Fibroblast of lung (primary cell): ENCODE data around the gene CFAP107. TPM values are rescaled to one million over a fixed set of nuclear protein-coding genes. Genes with fewer than 3 reads are reported as not detected.
"Not testable (repeated sequence)": the region's sequence is repeated elsewhere in the genome, so short reads cannot be mapped to it uniquely, and the experiment has no call there.

Experiments
- DNase-seq, 2 donors: peaks; one replicate each; pipeline versions ENCODE4 v3.0.0 to v3.0.0-alpha.2; 2010; ENCODE audit warnings: low read depth in 2 of 2
- H2AFZ ChIP-seq: 2 replicates; pipeline ENCODE4 v1.5.1; 2012; ENCODE audit warnings: low read length, control low read depth, inconsistent platforms
- H3K27ac ChIP-seq: 2 replicates; pipeline ENCODE4 v1.5.1; 2011; ENCODE audit warnings: low read length, control low read depth; ENCODE audit not compliant: insufficient read depth
- H3K27me3 ChIP-seq: 2 replicates; pipeline ENCODE4 v1.5.1; 2011; ENCODE audit warnings: mild to moderate bottlenecking, low read length; ENCODE audit not compliant: control insufficient read depth, insufficient read depth
- H3K36me3 ChIP-seq: 2 replicates; pipeline ENCODE4 v1.5.1; 2011; ENCODE audit warnings: low read length; ENCODE audit not compliant: control insufficient read depth, insufficient read depth
- H3K4me1 ChIP-seq: 2 replicates; pipeline ENCODE4 v1.5.1; 2011; ENCODE audit warnings: low read length; ENCODE audit not compliant: control insufficient read depth, insufficient read depth; ENCODE audit errors: extremely low read depth
- H3K4me2 ChIP-seq: 2 replicates; pipeline ENCODE4 v1.5.1; 2011; ENCODE audit warnings: low read length, control low read depth; ENCODE audit not compliant: insufficient read depth; ENCODE audit errors: extremely low read depth
- H3K4me3 ChIP-seq, 4 experiments: fragments of 200-600 bp in 1 of 4; sonication (generic) in 1 of 4; replicated peaks in 1 of 4; 2 replicates each; pipeline ENCODE4 v1.5.1; 2011 to 2016; ENCODE audit warnings: low read length in 4 of 4, low read depth in 3 of 4, mild to moderate bottlenecking in 3 of 4, control low read depth in 2 of 4, inconsistent platforms in 1 of 4, mixed read lengths in 1 of 4; ENCODE audit not compliant: insufficient read depth in 1 of 4; ENCODE audit errors: control extremely low read depth in 1 of 4
- H3K79me2 ChIP-seq: 2 replicates; pipeline ENCODE4 v1.5.1; 2012; ENCODE audit warnings: mild to moderate bottlenecking, low read length, inconsistent platforms; ENCODE audit not compliant: control insufficient read depth, insufficient read depth
- H3K9ac ChIP-seq: 2 replicates; pipeline ENCODE4 v1.5.1; 2011; ENCODE audit warnings: mild to moderate bottlenecking, low read length, control low read depth; ENCODE audit not compliant: insufficient read depth
- H3K9me3 ChIP-seq: 2 replicates; pipeline ENCODE4 v1.5.1; 2012; ENCODE audit warnings: low read depth, low read length; ENCODE audit not compliant: control insufficient read depth, insufficient read depth
- H4K20me1 ChIP-seq: 2 replicates; pipeline ENCODE4 v1.5.1; 2011; ENCODE audit warnings: low read length; ENCODE audit not compliant: control insufficient read depth, insufficient read depth; ENCODE audit errors: extremely low read depth
- EZH2 ChIP-seq: IDR thresholded peaks from 2 replicates; pipeline ENCODE4 v1.5.1; 2012; ENCODE audit warnings: low read length, control low read depth, mild to moderate bottlenecking; ENCODE audit errors: missing control alignments
- polyA plus RNA-seq, 2 donors: library from polyadenylated mRNA; depleted of rRNA in 1 of 2; stranded (reverse) in 1 of 2; unstranded in 1 of 2; fragments of >200 nt; gene quantifications; 2 replicates each; pipeline ENCODE4 v1.2.1, GENCODE V29; 2011 to 2012; ENCODE audit warnings: missing spikeins in 1 of 2
- total RNA-seq: library from RNA; depleted of rRNA; stranded (reverse); fragments of >200 nt; gene quantifications from 2 replicates; pipeline ENCODE4 v1.2.1, GENCODE V29; 2014
- TF ChIP-seq, protein P1 (sequence below), 2 donors: IDR thresholded peaks in 1 of 2; conservative IDR thresholded peaks in 1 of 2; 1 replicate in 1 of 2; 2 replicates in 1 of 2; pipeline ENCODE4 v1.5.1; 2011 to 2012; ENCODE audit warnings: low read length in 2 of 2, control low read depth in 1 of 2, inconsistent platforms in 1 of 2, low read depth in 1 of 2, mild to moderate bottlenecking in 1 of 2

CFAP107 gene
- total and polyA plus RNA-seq, 2 donors (not counting 1 experiment from before 2014, with no cell fraction given): not detected

DNA sequence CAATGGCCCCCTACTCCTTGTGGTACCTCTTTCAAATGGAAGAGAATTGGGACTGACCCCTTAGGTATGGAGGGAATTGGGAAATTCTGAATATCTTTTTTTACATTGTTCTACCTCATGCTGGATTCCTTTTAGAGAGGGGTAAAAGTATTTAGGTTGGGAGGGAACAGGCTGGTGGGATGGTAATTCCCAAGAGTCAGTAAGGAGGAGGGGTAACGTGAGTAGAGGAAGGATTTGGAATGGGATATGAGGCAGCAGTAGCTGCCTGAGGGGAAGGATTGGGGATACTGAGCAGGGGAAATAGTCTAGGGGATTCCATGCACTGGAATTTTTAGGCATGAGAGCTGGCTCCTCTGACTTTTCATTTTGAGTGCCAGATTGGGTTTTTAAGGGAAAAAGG lies 33.9 kb upstream of the CFAP107 start:
- DNase-seq: no peak
- Histone ChIP-seq H3K79me2 (no peaks in the 10 kb centered on the region), H3K4me2 (no peak overlapping the region), H4K20me1 (no peaks in the 10 kb centered on the region), H3K4me1 (no peaks in the 10 kb centered on the region), H3K27me3 (no peaks in the 10 kb centered on the region), H3K9ac (no peak overlapping the region), H2AFZ (no peak overlapping the region), H3K9me3 (no peaks in the 10 kb centered on the region), H3K36me3 (no peaks in the 10 kb centered on the region), H3K4me3 (no peak overlapping the region), H3K27ac (no peak overlapping the region)
- TF ChIP-seq EZH2: no peak
- TF ChIP-seq, protein P1, sequence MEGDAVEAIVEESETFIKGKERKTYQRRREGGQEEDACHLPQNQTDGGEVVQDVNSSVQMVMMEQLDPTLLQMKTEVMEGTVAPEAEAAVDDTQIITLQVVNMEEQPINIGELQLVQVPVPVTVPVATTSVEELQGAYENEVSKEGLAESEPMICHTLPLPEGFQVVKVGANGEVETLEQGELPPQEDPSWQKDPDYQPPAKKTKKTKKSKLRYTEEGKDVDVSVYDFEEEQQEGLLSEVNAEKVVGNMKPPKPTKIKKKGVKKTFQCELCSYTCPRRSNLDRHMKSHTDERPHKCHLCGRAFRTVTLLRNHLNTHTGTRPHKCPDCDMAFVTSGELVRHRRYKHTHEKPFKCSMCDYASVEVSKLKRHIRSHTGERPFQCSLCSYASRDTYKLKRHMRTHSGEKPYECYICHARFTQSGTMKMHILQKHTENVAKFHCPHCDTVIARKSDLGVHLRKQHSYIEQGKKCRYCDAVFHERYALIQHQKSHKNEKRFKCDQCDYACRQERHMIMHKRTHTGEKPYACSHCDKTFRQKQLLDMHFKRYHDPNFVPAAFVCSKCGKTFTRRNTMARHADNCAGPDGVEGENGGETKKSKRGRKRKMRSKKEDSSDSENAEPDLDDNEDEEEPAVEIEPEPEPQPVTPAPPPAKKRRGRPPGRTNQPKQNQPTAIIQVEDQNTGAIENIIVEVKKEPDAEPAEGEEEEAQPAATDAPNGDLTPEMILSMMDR (conservative IDR thresholded peaks at IDR 0.05 in 1 of 2, IDR thresholded peaks at IDR 0.05 in 1 of 2; ENCODE audit: low read depth in 1 of 2, low read length in 2 of 2): no peak

- Histone ChIP-seq H3K36me3 (no peaks in the 10 kb centered on the region), H3K79me2 (no peaks in the 10 kb centered on the region), H3K4me2 (no peak overlapping the region), H3K9ac (no peak overlapping the region), H3K27ac (no peak overlapping the region), H3K27me3 (no peaks in the 10 kb centered on the region), H2AFZ (no peak overlapping the region), H3K9me3 (no peaks in the 10 kb centered on the region), H4K20me1 (no peaks in the 10 kb centered on the region), H3K4me1 (no peaks in the 10 kb centered on the region), H3K4me3 (no peak overlapping the region)
- no peak for DNase-seq
- TF ChIP-seq, protein P1 (conservative IDR thresholded peaks at IDR 0.05 in 1 of 2, IDR thresholded peaks at IDR 0.05 in 1 of 2; ENCODE audit: low read depth in 1 of 2, low read length in 2 of 2): no peak
- TF ChIP-seq EZH2: no peak
These were observed 33.1 kb upstream of the CFAP107 start for GRCh38 chr1:12712929-12713328.

DNA sequence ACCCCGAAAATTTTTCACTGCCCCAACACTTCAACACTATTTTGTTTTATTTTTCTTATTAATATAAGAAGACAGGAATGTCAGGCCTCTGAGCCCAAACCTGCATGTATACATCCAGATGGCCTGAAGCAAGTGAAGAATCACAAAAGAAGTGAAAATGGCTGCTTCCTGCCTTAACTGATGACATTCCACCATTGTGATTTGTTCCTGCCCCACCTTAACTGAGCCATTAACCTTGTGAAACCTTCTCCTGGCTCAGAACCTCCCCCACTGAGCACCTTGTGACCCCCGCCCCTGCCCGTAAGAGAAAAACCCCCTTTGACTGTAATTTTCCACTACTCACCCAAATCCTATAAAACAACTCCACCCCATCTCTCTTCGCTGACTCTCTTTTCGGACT lies 32.3 kb upstream of the CFAP107 start:
- not testable (repeated sequence) for H2AFZ ChIP-seq, H3K79me2 ChIP-seq, H3K36me3 ChIP-seq

More for the DNA sequence above, 32.3 kb upstream of the CFAP107 start:
- not testable (repeated sequence) for H3K27me3 ChIP-seq, DNase-seq, H4K20me1 ChIP-seq, H3K4me2 ChIP-seq, H3K4me1 ChIP-seq, H3K9me3 ChIP-seq, H3K27ac ChIP-seq, H3K4me3 ChIP-seq, H3K9ac ChIP-seq
